Transverse colon (tissue), 4 donors: Measurements from ENCODE around the gene MMP8.

Experiments used
- CTCF ChIP-seq, 5 experiments: fragments of 200-600 bp in 3 of 5; fragments of 450-650 bp in 2 of 5; sonication (generic) in 3 of 5; IDR thresholded peaks; 1 replicate in 2 of 5; 2 replicates in 3 of 5; pipeline ENCODE4 v1.5.1; 2016 to 2017; ENCODE audit warnings: antibody characterized with exemption in 5 of 5, inconsistent platforms in 3 of 5, mild to moderate bottlenecking in 2 of 5, moderate library complexity in 1 of 5
- POLR2A ChIP-seq: fragments of 450-650 bp; IDR thresholded peaks from one replicate; pipeline ENCODE4 v1.6.1; 2016; ENCODE audit warnings: antibody characterized with exemption, mild to moderate bottlenecking, moderate library complexity
- POLR2AphosphoS5 ChIP-seq, 3 donors: sonication (generic); formaldehyde crosslinking; IDR thresholded peaks; one replicate each; pipeline ENCODE4 v1.6.1; 2016; ENCODE audit warnings: antibody characterized with exemption in 3 of 3

GRCh38 chr11:102685754-102686153, 39.0 kb downstream of the MMP8 start:
- TF ChIP-seq POLR2AphosphoS5 (IDR thresholded peaks at IDR 0.05) (no peak), CTCF (IDR thresholded peaks at IDR 0.05) (no peak), POLR2A (no peak)
